ENCODE measurements around the gene ZNF668. TPM values are rescaled to one million over a fixed set of nuclear protein-coding genes. Genes with fewer than 3 reads are reported as not detected.

The ZNF668 gene
- total RNA-seq, 4 donors from 2014 or later: 15.5 to 20.3 (median 16.7) TPM

DNA sequence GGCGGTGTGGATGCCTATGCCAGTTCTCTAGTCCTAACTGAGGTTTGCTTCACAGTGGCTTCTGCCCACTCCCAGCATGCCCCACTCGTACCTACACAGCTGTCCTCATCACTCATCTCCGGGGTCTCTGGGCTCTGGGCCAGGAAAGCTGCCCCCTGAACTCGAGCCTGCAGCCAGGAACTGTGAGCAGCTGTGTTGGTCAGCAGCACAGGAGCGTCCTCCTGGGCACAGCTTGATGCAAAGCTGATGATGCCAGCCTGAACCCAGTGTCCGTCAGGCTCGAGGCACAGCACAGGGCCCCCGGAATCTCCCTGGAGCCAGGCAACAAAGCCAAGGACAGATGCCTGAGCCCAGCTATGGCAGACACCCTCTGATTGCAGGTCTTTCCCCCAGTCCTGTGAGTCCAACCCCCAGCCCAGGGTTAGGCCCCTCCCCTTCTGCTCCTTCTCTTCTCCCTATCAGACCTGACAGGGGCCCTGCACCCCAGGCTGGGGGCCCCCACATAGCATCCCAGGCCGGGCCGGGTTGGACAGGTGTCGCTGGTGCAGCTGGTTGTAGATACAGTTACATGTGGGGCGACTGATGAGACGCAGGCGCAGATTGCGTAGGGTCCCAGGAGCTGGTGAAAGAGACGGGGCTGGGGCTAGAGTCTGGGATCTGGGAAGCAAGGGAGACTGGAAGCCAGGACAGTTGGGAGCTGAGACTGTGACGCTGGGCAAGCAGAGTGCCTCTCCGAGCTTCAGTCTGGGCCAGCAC, 12.0 kb upstream of the ZNF668 start:
- Histone ChIP-seq H3K9me3 (no peaks in the 10 kb centered on the region), H3K4me3 (no peak overlapping the region), H3K36me3 (peaks cover 0 to 98% (median 0%) of the 10 kb centered on the region in 3 donors), H3K27ac (no peak overlapping the region), H3K27me3 (no peaks in the 10 kb centered on the region), H3K4me1 (peaks cover 0 to 19% (median 0%) of the 10 kb centered on the region in 4 donors)
- 75 to 83% methylated on average over 14 to 18 of the region's 18 CpGs for WGBS, 2 donors
- TF ChIP-seq EP300 (IDR thresholded peaks at IDR 0.05) (no peak), POLR2A (IDR thresholded peaks at IDR 0.05) (no peak)
- DNase-seq (ENCODE audit: low spot score in 2 of 2): no peak

DNA sequence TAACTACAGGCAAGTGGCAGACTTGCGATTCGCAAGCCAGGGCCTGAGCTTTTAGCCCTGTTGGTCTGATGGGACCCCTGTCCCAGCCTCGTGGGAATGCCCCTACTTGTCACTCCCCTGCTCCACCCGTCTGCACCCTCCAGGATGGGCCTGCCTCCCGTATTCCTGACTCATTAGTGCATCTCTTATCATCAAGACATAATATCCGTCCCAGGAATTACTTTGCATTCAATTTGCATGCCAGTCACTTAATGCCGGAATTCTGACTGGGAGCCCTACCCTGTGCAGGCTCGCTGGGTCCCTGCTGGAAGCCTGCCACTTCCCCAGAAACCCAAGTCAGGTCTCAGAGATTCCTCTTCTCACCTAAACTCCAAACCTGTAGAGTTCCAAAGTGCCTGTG, 11.4 kb upstream of the ZNF668 start:
- WGBS, 2 donors: 82 to 86% methylated on average over 8 of the region's 8 CpGs
- peaks cover 0 to 25% (median 0%) of the 10 kb centered on the region in 4 donors for H3K4me1 ChIP-seq
- TF ChIP-seq POLR2A (IDR thresholded peaks at IDR 0.05) (no peak), EP300 (IDR thresholded peaks at IDR 0.05) (no peak)
- TF ChIP-seq, protein P1, sequence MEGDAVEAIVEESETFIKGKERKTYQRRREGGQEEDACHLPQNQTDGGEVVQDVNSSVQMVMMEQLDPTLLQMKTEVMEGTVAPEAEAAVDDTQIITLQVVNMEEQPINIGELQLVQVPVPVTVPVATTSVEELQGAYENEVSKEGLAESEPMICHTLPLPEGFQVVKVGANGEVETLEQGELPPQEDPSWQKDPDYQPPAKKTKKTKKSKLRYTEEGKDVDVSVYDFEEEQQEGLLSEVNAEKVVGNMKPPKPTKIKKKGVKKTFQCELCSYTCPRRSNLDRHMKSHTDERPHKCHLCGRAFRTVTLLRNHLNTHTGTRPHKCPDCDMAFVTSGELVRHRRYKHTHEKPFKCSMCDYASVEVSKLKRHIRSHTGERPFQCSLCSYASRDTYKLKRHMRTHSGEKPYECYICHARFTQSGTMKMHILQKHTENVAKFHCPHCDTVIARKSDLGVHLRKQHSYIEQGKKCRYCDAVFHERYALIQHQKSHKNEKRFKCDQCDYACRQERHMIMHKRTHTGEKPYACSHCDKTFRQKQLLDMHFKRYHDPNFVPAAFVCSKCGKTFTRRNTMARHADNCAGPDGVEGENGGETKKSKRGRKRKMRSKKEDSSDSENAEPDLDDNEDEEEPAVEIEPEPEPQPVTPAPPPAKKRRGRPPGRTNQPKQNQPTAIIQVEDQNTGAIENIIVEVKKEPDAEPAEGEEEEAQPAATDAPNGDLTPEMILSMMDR (IDR thresholded peaks at IDR 0.05): no peak
- no peak for DNase-seq (ENCODE audit: low spot score in 2 of 2)
- no peaks in the 10 kb centered on the region for H3K27me3 ChIP-seq
- H3K4me3 ChIP-seq: no peak overlapping the region
- H3K27ac ChIP-seq: no peak overlapping the region
- H3K36me3 ChIP-seq: peaks cover 0 to 98% (median 0%) of the 10 kb centered on the region in 3 donors
- H3K9me3 ChIP-seq: no peaks in the 10 kb centered on the region

DNA sequence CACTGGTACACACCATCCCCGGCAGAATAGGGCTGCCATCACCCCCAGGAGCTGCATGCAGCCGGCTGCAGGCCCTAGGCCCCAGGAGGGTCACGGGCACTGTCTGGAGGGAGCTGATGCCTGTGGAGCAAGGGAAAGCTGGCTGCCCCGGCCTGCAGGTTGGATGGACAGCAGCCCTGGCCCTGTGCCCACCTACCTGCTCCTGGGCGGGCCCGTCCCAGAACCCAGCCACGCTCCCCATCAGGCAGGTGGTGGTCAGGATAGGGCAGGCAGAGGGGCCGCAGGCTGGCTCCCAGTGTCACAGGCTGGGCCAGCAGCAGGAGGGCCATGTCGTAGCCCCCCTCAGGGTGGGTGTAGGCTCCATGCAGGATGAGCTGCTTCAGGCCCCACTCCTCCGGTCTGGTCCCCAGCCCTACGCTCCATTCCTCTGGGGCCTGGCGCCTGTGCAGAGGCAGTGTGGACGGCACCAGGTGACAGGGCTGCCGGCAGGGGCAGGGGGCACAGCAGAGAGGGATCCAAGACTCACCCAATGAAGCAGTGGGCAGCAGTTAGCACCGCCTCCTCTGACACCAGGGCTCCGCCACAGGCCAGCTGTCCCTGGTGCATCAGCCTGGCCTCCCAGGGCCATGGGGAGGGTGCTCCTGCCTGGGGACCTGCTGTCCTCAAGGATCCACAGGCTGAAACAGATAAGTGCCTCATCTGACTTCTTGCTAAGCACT, 10.7 kb upstream of the ZNF668 start:
- TF ChIP-seq, protein P1 (IDR thresholded peaks at IDR 0.05): no peak
- TF ChIP-seq EP300 (IDR thresholded peaks at IDR 0.05): no peak
- no peak for TF ChIP-seq POLR2A (IDR thresholded peaks at IDR 0.05)
- no peaks in the 10 kb centered on the region for H3K27me3 ChIP-seq
- H3K4me3 ChIP-seq: no peak overlapping the region
- H3K27ac ChIP-seq: no peak overlapping the region
- WGBS, 2 donors: 73 to 74% methylated on average over 4 to 12 of the region's 16 CpGs
- H3K36me3 ChIP-seq: peaks cover 0 to 99% (median 0%) of the 10 kb centered on the region in 3 donors
- DNase-seq (ENCODE audit: low spot score in 2 of 2): no peak
- no peaks in the 10 kb centered on the region for H3K9me3 ChIP-seq
- H3K4me1 ChIP-seq: peaks cover 0 to 25% (median 0%) of the 10 kb centered on the region in 4 donors

DNA sequence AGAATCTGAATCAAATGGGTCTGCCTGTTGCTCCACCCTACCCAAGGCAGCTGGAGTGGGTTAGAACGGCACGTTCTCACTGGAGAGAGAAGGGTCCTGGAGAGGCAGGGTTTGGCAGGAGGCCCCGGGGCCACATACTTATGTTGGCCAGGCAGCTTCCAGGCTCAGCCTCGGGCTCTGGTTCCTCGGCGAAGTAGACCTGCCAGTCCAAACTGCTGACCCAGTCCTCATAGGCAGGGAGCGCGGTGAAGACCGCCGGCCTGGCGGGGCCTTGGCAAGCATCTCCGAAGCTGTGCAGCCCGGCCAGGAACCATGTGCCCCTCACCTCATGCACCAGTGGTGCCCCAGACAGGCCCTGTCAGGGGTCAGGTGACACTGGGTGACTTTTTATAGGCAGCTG, 9.9 kb upstream of the ZNF668 start:
- Histone ChIP-seq H3K4me1 (peaks cover 0 to 25% (median 0%) of the 10 kb centered on the region in 4 donors), H3K4me3 (no peak overlapping the region), H3K9me3 (no peaks in the 10 kb centered on the region), H3K36me3 (peaks cover 0 to 99% (median 0%) of the 10 kb centered on the region in 3 donors), H3K27me3 (no peaks in the 10 kb centered on the region), H3K27ac (no peak overlapping the region)
- no peak for DNase-seq (ENCODE audit: low spot score in 2 of 2)
- TF ChIP-seq, protein P1 (IDR thresholded peaks at IDR 0.05): no peak
- TF ChIP-seq EP300 (IDR thresholded peaks at IDR 0.05) (no peak), POLR2A (IDR thresholded peaks at IDR 0.05) (no peak)
- 58 to 85% methylated on average over 2 to 13 of the region's 13 CpGs for WGBS, 2 donors

DNA sequence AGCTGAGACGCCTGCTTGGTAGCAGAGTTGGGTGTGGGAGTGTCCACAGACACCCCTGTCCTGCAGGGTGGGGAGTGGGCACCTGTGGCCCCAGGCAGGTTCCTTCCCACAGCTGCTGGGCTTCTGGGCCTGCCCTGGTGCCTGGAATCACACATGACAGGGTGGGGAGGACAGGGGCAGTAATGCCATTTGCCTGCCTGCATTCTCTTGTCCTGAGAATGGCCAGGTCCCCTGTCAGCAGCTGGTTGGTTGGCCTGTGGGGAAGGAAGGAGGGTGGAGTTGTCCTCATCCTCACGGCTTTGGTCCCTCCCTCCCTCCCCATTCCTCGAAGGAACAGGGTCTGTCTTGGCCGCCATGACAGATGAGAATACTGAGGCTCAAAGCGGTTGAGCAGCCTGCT, 9.5 kb upstream of the ZNF668 start:
- Histone ChIP-seq H3K27ac (no peak overlapping the region), H3K9me3 (no peaks in the 10 kb centered on the region), H3K4me1 (peaks cover 0 to 25% (median 0%) of the 10 kb centered on the region in 4 donors), H3K4me3 (no peak overlapping the region), H3K27me3 (no peaks in the 10 kb centered on the region), H3K36me3 (peaks cover 0 to 99% (median 3%) of the 10 kb centered on the region in 3 donors)
- no peak for DNase-seq (ENCODE audit: low spot score in 2 of 2)
- WGBS, 2 donors: 54 to 73% methylated on average over 4 to 5 of the region's 5 CpGs
- TF ChIP-seq EP300 (IDR thresholded peaks at IDR 0.05) (no peak), POLR2A (IDR thresholded peaks at IDR 0.05) (no peak)
- TF ChIP-seq, protein P1 (IDR thresholded peaks at IDR 0.05): no peak
